ENCODE measurements around the gene AKIRIN1.

GRCh38 chr1:38997034-38997900 lies 6.2 kb downstream of the AKIRIN1 start:
- TF ChIP-seq POLR2A (IDR thresholded peaks at IDR 0.05; ENCODE audit: low read depth, low read length): no peak
- TF ChIP-seq, protein P1, sequence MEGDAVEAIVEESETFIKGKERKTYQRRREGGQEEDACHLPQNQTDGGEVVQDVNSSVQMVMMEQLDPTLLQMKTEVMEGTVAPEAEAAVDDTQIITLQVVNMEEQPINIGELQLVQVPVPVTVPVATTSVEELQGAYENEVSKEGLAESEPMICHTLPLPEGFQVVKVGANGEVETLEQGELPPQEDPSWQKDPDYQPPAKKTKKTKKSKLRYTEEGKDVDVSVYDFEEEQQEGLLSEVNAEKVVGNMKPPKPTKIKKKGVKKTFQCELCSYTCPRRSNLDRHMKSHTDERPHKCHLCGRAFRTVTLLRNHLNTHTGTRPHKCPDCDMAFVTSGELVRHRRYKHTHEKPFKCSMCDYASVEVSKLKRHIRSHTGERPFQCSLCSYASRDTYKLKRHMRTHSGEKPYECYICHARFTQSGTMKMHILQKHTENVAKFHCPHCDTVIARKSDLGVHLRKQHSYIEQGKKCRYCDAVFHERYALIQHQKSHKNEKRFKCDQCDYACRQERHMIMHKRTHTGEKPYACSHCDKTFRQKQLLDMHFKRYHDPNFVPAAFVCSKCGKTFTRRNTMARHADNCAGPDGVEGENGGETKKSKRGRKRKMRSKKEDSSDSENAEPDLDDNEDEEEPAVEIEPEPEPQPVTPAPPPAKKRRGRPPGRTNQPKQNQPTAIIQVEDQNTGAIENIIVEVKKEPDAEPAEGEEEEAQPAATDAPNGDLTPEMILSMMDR (IDR thresholded peaks at IDR 0.05; ENCODE audit: extremely low read depth in 1 of 2, insufficient read depth in 1 of 2, low read depth in 1 of 2, low read length in 2 of 2): no peak
- no peak for TF ChIP-seq POLR2AphosphoS5 (IDR thresholded peaks at IDR 0.05; ENCODE audit: insufficient read depth, low read depth, low read length)
- TF ChIP-seq MAX (IDR thresholded peaks at IDR 0.05; ENCODE audit: insufficient read depth, insufficient read length): no peak
- TF ChIP-seq MYC (IDR thresholded peaks at IDR 0.05; ENCODE audit: low read depth, low read length): no peak
- no peak for TF ChIP-seq JUN (IDR thresholded peaks at IDR 0.05; ENCODE audit: borderline replicate concordance, insufficient read depth, insufficient read length, low read depth)
- no peak for TF ChIP-seq EZH2 (IDR thresholded peaks at IDR 0.05; ENCODE audit: borderline replicate concordance, low read depth, low read length, severe bottlenecking)
- no peak for TF ChIP-seq GATA2 (IDR thresholded peaks at IDR 0.05; ENCODE audit: insufficient read depth, insufficient read length, low read depth, low read length)
